Stomach smooth muscle (tissue), 2 donors: Measurements from ENCODE around the gene OR4F6.

ENCODE experiments used
- H3K27ac ChIP-seq: one replicate; pipeline ENCODE4 v1.7.0; 2013; ENCODE audit warnings: mild to moderate bottlenecking, low read length, inconsistent platforms
- H3K27me3 ChIP-seq, 2 donors: one replicate each; pipeline ENCODE4 v1.7.0; 2013; ENCODE audit warnings: low read length in 2 of 2; ENCODE audit not compliant: insufficient read depth in 2 of 2, control insufficient read depth in 1 of 2
- H3K36me3 ChIP-seq, 2 donors: one replicate each; pipeline ENCODE4 v1.7.0; 2013; ENCODE audit warnings: low read length in 2 of 2; ENCODE audit not compliant: control insufficient read depth in 2 of 2, insufficient read depth in 2 of 2
- H3K4me1 ChIP-seq: one replicate; pipeline ENCODE4 v1.7.0; 2013; ENCODE audit warnings: low read length; ENCODE audit not compliant: control insufficient read depth, insufficient read depth
- H3K4me3 ChIP-seq, 2 donors: one replicate each; pipeline ENCODE4 v1.7.0; 2013; ENCODE audit warnings: low read length in 2 of 2
- H3K9ac ChIP-seq, 2 donors: one replicate each; pipeline ENCODE4 v1.7.0; 2013; ENCODE audit warnings: low read length in 2 of 2, mild to moderate bottlenecking in 1 of 2
- H3K9me3 ChIP-seq, 2 donors: one replicate each; pipeline ENCODE4 v1.7.0; 2013; ENCODE audit warnings: low read length in 2 of 2; ENCODE audit not compliant: control insufficient read depth in 2 of 2
- donor health status: healthy.
- donor health status: Pancreatic carcinoma.

OR4F6 gene

DNA sequence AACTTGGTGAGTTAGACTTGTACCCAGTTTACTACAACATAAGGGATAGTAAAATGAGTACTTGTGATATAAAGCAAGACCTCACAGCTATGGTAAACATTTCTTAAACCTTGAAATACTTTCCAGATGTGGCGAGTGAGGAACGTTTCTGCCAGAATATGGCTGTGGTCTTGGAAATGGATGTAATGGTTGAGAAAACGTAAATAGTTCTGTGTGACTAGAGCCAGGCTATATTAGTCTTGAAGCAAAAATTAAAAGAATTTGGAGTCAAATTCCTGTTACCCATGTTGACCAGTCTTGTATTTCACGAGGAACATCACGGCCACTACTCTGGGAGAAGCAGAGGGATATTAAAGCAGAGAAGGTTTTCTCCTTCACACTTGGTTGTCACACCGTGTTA, 23.9 kb downstream of the OR4F6 start:
- no peaks in the 10 kb centered on the region for H3K4me1 ChIP-seq
- H3K9me3 ChIP-seq = no peaks in the 10 kb centered on the region
- H3K36me3 ChIP-seq = no peaks in the 10 kb centered on the region
- no peaks in the 10 kb centered on the region for H3K27me3 ChIP-seq
- no peak overlapping the region for H3K9ac ChIP-seq
- no peak overlapping the region for H3K27ac ChIP-seq
- no peak overlapping the region for H3K4me3 ChIP-seq

DNA sequence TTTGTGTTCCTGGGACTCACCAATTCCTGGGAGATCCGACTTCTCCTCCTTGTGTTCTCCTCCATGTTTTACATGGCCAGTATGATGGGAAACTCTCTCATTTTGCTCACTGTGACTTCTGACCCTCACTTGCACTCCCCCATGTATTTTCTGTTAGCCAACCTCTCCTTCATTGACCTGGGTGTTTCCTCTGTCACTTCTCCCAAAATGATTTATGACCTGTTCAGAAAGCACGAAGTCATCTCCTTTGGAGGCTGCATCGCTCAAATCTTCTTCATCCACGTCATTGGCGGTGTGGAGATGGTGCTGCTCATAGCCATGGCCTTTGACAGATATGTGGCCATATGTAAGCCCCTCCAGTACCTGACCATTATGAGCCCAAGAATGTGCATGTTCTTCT, 25.5 kb downstream of the OR4F6 start:
- Histone ChIP-seq H3K4me3 (no peak overlapping the region), H3K36me3 (no peaks in the 10 kb centered on the region), H3K27me3 (no peaks in the 10 kb centered on the region), H3K27ac (no peak overlapping the region), H3K9ac (no peak overlapping the region), H3K9me3 (no peaks in the 10 kb centered on the region), H3K4me1 (no peaks in the 10 kb centered on the region)

DNA sequence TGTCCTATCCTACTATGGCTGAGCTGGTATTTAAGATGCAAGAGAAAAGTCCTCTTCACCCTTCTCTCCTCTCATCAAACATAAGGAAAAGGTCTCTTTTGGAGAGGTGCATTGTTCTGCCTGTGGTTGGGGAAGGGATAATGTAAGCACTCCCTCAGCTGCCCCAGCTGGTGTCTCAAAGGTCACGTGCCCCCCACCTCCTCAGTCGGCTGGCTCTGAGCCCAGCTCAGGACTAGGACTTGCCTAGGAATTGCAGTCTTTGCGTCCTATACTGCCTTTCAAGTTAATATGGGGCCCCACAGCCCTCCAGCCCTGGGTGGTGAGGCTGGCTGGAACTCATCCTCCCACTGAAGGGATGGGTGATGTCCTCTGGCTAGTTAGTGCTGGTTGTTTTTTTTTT, 38.3 kb downstream of the OR4F6 start:
- Histone ChIP-seq H3K36me3 (no peaks in the 10 kb centered on the region), H3K9me3 (no peaks in the 10 kb centered on the region), H3K4me3 (no peak overlapping the region), H3K4me1 (no peaks in the 10 kb centered on the region), H3K9ac (no peak overlapping the region), H3K27ac (no peak overlapping the region), H3K27me3 (peaks cover 0 to 2% of the 10 kb centered on the region in 2 donors)

DNA sequence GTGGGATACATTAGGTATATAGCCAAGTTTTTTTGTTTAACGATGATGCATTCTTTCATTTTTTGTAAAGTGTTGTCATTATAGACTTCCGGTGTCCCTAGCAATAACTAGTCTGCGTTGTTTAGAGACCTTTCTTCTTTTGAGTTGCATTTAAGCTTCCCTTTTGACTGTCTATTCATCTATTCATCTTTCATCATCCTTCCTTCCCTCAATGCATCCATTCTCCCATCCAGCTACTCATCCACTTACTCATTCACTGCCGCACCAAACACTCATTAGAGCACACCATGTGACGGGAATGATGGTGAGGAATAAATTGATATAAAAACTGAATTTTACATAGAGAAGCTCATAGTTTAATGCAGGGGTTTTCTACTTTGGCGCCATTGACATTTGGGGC, 41.6 kb downstream of the OR4F6 start:
- Histone ChIP-seq H3K27me3 (peaks cover 0 to 2% of the 10 kb centered on the region in 2 donors), H3K9me3 (no peaks in the 10 kb centered on the region)

DNA sequence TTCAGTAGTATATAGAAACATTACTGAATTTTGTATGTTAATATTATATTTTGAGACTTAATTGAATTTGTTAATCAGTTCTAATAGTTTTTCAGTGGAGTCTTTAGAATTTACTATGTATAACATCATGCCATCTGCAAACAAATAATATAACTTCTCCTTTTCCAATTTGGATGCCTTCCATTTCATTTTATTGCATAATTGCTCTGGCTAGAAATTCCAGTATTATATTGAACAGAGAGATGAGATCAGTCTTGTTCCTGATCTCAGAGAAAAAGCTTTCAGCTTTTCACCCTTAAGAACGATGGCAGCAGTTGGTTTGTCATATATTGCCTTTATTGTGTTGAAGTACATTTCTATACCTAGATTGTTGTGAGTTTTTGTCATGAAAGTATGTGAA, 49.0 kb downstream of the OR4F6 start:
- no peak overlapping the region for H3K27ac ChIP-seq
- H3K4me3 ChIP-seq = no peak overlapping the region
- no peak overlapping the region for H3K9ac ChIP-seq
- H3K9me3 ChIP-seq = no peaks in the 10 kb centered on the region
- no peaks in the 10 kb centered on the region for H3K36me3 ChIP-seq
- H3K27me3 ChIP-seq = no peaks in the 10 kb centered on the region
- no peaks in the 10 kb centered on the region for H3K4me1 ChIP-seq

More for the DNA sequence above, 41.6 kb downstream of the OR4F6 start:
- Histone ChIP-seq H3K4me3 (no peak overlapping the region), H3K36me3 (no peaks in the 10 kb centered on the region), H3K9ac (no peak overlapping the region), H3K27ac (no peak overlapping the region), H3K4me1 (no peaks in the 10 kb centered on the region)
